ENCODE measurements around the gene EYS. TPM values are rescaled to one million over a fixed set of nuclear protein-coding genes. Genes with fewer than 3 reads are reported as not detected.

Gene EYS
- total RNA-seq, 2 donors from 2014 or later = not detected

- Histone ChIP-seq H3K36me3 (no peaks in the 10 kb centered on the region), H3K4me3 (no peak overlapping the region), H3K27me3 (no peaks in the 10 kb centered on the region), H3K9me3 (no peaks in the 10 kb centered on the region), H3K4me1 (no peaks in the 10 kb centered on the region), H3K27ac (no peak overlapping the region)
- DNase-seq (ENCODE audit: low spot score) = no peak
- TF ChIP-seq CTCF (IDR thresholded peaks at IDR 0.05) = no peak
These were observed 776.3 kb downstream of the EYS start for GRCh38 chr6:64930681-64931080.

DNA sequence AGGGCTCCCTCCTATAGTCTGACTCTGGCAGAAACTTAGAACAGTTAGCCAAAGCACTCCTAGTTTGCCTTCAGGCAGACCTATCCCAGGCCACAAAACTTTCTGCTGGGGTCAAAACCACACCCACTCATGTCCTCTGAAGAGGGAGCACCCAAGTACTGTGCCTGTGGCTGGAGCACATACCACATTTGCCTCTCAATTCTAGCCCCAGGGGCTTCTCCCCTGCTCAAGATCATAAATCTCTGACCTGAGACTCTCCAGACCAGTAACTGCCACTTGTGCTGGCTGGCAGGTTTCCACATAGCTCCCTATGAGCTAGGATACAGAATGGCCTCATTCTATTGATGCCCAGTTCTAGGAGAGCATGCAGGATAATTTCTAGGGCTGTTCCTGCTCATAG, 781.0 kb downstream of the EYS start:
- no peak for TF ChIP-seq CTCF (IDR thresholded peaks at IDR 0.05)
- Histone ChIP-seq H3K9me3 (no peaks in the 10 kb centered on the region), H3K27ac (no peak overlapping the region), H3K4me3 (no peak overlapping the region), H3K36me3 (no peaks in the 10 kb centered on the region), H3K4me1 (no peaks in the 10 kb centered on the region), H3K27me3 (no peaks in the 10 kb centered on the region)
- no peak for DNase-seq (ENCODE audit: low spot score)

DNA sequence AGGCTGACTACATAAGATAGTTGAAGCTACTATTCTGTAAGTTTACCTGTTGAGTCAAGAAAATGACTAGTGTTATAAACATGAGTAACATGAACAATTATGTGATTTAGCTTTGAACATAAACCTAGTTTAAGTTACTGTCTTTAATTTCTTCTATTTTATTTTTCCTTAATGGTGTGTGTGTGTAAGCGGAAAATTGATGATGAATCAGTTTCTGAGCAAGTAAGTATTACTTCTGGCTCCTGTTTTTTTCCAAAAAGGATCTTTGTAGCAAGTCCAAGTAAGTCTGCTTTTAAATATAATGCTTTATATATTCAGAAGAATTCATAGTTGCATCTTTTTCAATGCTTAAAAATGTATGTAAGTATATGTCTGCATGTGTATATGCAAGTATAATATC, 786.8 kb downstream of the EYS start:
- H3K36me3 ChIP-seq = no peaks in the 10 kb centered on the region
- no peaks in the 10 kb centered on the region for H3K4me1 ChIP-seq
- H3K27me3 ChIP-seq = no peaks in the 10 kb centered on the region
- H3K4me3 ChIP-seq = no peak overlapping the region
- H3K27ac ChIP-seq = no peak overlapping the region
- TF ChIP-seq CTCF (IDR thresholded peaks at IDR 0.05) = no peak
- DNase-seq (ENCODE audit: low spot score) = no peak
- no peaks in the 10 kb centered on the region for H3K9me3 ChIP-seq

GRCh38 chr6:64914124-64914523, 792.9 kb downstream of the EYS start:
- Histone ChIP-seq H3K4me3 (no peak overlapping the region), H3K27ac (no peak overlapping the region), H3K4me1 (no peaks in the 10 kb centered on the region), H3K36me3 (no peaks in the 10 kb centered on the region), H3K27me3 (no peaks in the 10 kb centered on the region), H3K9me3 (no peaks in the 10 kb centered on the region)
- no peak for DNase-seq (ENCODE audit: low spot score)
- no peak for TF ChIP-seq CTCF (IDR thresholded peaks at IDR 0.05)

GRCh38 chr6:64912966-64913365, 794.1 kb downstream of the EYS start:
- Histone ChIP-seq H3K27ac (no peak overlapping the region), H3K4me1 (no peaks in the 10 kb centered on the region), H3K4me3 (no peak overlapping the region), H3K27me3 (no peaks in the 10 kb centered on the region), H3K9me3 (no peaks in the 10 kb centered on the region), H3K36me3 (no peaks in the 10 kb centered on the region)
- TF ChIP-seq CTCF (IDR thresholded peaks at IDR 0.05) = no peak
- no peak for DNase-seq (ENCODE audit: low spot score)

DNA sequence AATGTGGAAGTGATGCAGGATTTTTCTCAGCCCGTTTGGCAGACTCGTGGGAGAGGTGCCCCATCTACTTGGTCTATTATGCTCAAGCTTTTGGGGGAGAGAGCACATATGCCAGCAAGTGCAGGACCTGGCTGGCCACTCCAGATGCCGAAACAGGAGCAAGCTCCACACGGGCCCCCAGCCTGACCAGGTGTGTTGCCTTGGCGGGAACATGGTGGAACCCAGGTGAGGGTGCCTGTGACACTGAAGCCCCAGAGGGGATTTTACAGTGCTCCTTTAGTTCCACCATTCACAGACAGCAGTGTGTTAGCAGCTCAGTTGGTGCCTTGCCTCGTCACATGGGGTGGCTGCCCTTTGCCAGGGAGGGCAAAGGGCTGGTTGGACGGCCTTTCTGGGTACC, 798.9 kb downstream of the EYS start:
- no peak overlapping the region for H3K4me3 ChIP-seq
- no peaks in the 10 kb centered on the region for H3K9me3 ChIP-seq
- no peak for TF ChIP-seq CTCF (IDR thresholded peaks at IDR 0.05)
- no peaks in the 10 kb centered on the region for H3K27me3 ChIP-seq
- no peaks in the 10 kb centered on the region for H3K4me1 ChIP-seq
- no peaks in the 10 kb centered on the region for H3K36me3 ChIP-seq
- no peak for DNase-seq (ENCODE audit: low spot score)
- no peak overlapping the region for H3K27ac ChIP-seq

Data from right atrium auricular region (tissue), 2 donors.